Measurements from ENCODE around the gene CDH23. TPM values are rescaled to one million over a fixed set of nuclear protein-coding genes. Genes with fewer than 3 reads are reported as not detected.

The CDH23 gene
- total and polyA plus RNA-seq, 2 of the 8 experiments (the other 6 are each of a cell fraction or from before 2014, with no cell fraction given): 1.9 to 4.9 TPM

GRCh38 chr10:71512312-71512711 is 115.6 kb downstream of the CDH23 start (continued):
- no peak for TF ChIP-seq HDAC2 (IDR thresholded peaks at IDR 0.05; ENCODE audit: borderline replicate concordance in 1 of 2, low read depth in 2 of 2, low read length in 2 of 2)
- TF ChIP-seq EGR1 (IDR thresholded peaks at IDR 0.05; ENCODE audit: borderline replicate concordance, low read depth, low read length): no peak
- no peak for TF ChIP-seq GTF2F1 (IDR thresholded peaks at IDR 0.05; ENCODE audit: borderline replicate concordance, low read depth, low read length)
